HG03521 (cell line): ENCODE data around the gene NXNL1.
"Not testable (repeated sequence)": the region's sequence is repeated elsewhere in the genome, so short reads cannot be mapped to it uniquely, and the experiment has no call there.

Experiments
- ATAC-seq: cut with Tn5 transposase; IDR thresholded peaks from one replicate; pipeline ENCODE4 v1.9.1; 2021; ENCODE audit warnings: mild to moderate bottlenecking, moderate library complexity; ENCODE audit not compliant: unreplicated experiment

NXNL1 gene

GRCh38 chr19:17487284-17488121 is 26.8 kb upstream of the NXNL1 start:
- ATAC-seq, result no peak

GRCh38 chr19:17486545-17487240 is 26.0 kb upstream of the NXNL1 start:
- no peak for ATAC-seq

GRCh38 chr19:17484520-17485185 is 23.9 kb upstream of the NXNL1 start:
- no peak for ATAC-seq

GRCh38 chr19:17483605-17484002 is 22.9 kb upstream of the NXNL1 start:
- no peak for ATAC-seq

GRCh38 chr19:17482877-17483604 is 22.3 kb upstream of the NXNL1 start:
- no peak for ATAC-seq

- no peak for ATAC-seq
Measured at GRCh38 chr19:17481986-17482385, 21.3 kb upstream of the NXNL1 start.

- ATAC-seq, result no peak
Measured at GRCh38 chr19:17479325-17479791, 18.6 kb upstream of the NXNL1 start.

- ATAC-seq, result no peak
Measured at GRCh38 chr19:17475541-17476115, 14.9 kb upstream of the NXNL1 start.

GRCh38 chr19:17475011-17475540 is 14.3 kb upstream of the NXNL1 start:
- not testable (repeated sequence) for ATAC-seq

GRCh38 chr19:17473041-17473440 is 12.3 kb upstream of the NXNL1 start:
- ATAC-seq, result no peak

- ATAC-seq, result no peak
Measured at GRCh38 chr19:17471410-17472125, 10.8 kb upstream of the NXNL1 start.

- ATAC-seq, result peak; percentile 74
Measured at GRCh38 chr19:17470068-17470841, 9.5 kb upstream of the NXNL1 start, which contains the start of gene SLC27A1. SLC27A1 (plus strand) TSS chr19:17470524; CDS start chr19:17470541, 17 bp downstream.

GRCh38 chr19:17469481-17470067 is 8.8 kb upstream of the NXNL1 start:
- ATAC-seq, result peak; percentile 47

- ATAC-seq, result no peak
Measured at GRCh38 chr19:17469092-17469480, 8.4 kb upstream of the NXNL1 start.

GRCh38 chr19:17468302-17469091 is 7.8 kb upstream of the NXNL1 start:
- no peak for ATAC-seq

GRCh38 chr19:17467471-17468301 is 7.0 kb upstream of the NXNL1 start:
- no peak for ATAC-seq

GRCh38 chr19:17466487-17466850 is 5.7 kb upstream of the NXNL1 start:
- ATAC-seq, result no peak
